ENCODE results near the gene ZRANB1. TPM values are rescaled to one million over a fixed set of nuclear protein-coding genes. Genes with fewer than 3 reads are reported as not detected.

The ZRANB1 gene
- total RNA-seq, 1 donor from 2014 or later: 24.0 TPM

- Mint-ChIP-seq H3K27ac (ENCODE audit: unreplicated experiment) (no peak overlapping the region), H3K4me1 (peaks cover 11% of the 10 kb centered on the region), H3K9me3 (no peaks in the 10 kb centered on the region), H3K36me3 (ENCODE audit: low read depth) (peaks cover 6% of the 10 kb centered on the region), H3K27me3 (ENCODE audit: low read depth) (no peaks in the 10 kb centered on the region), H3K4me3 (no peak overlapping the region)
- no peak for DNase-seq (ENCODE audit: low read depth, low spot score)
- TF ChIP-seq CTCF (conservative IDR thresholded peaks at IDR 0.05): no peak
Observed at GRCh38 chr10:124949543-124949942, 7.6 kb downstream of the ZRANB1 start.

DNA sequence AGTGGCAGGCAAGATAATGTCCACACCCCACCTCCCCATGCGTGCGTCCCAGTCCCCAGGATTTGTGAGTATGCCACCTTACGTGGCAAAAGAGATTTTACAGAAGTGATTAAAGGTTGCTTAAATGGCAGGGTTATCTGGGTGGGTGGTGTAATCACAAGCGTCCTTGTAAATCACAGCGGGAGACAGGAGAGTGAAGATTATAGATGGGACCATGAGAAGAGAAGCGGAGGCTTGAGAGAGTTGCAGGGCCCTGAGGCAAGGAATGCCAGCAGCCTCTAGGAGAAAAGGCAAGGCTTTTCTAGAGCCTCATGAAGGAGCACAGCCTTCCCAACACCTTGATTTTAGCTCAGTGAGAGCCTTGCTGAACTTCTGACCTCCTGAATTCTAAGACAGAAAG lies 10.2 kb downstream of the ZRANB1 start:
- no peak for TF ChIP-seq CTCF (conservative IDR thresholded peaks at IDR 0.05)
- DNase-seq (ENCODE audit: low read depth, low spot score): no peak
- peaks cover 16% of the 10 kb centered on the region for H3K4me1 Mint-ChIP-seq
- no peaks in the 10 kb centered on the region for H3K9me3 Mint-ChIP-seq
- H3K27ac Mint-ChIP-seq (ENCODE audit: unreplicated experiment): no peak overlapping the region
- peaks cover 6% of the 10 kb centered on the region for H3K36me3 Mint-ChIP-seq (ENCODE audit: low read depth)
- H3K27me3 Mint-ChIP-seq (ENCODE audit: low read depth): no peaks in the 10 kb centered on the region
- H3K4me3 Mint-ChIP-seq: no peak overlapping the region

- H3K36me3 Mint-ChIP-seq (ENCODE audit: low read depth): peaks cover 2% of the 10 kb centered on the region
- peaks cover 22% of the 10 kb centered on the region for H3K4me1 Mint-ChIP-seq
- H3K4me3 Mint-ChIP-seq: no peak overlapping the region
- H3K9me3 Mint-ChIP-seq: no peaks in the 10 kb centered on the region
- no peak for TF ChIP-seq CTCF (conservative IDR thresholded peaks at IDR 0.05)
- H3K27ac Mint-ChIP-seq (ENCODE audit: unreplicated experiment): no peak overlapping the region
- H3K27me3 Mint-ChIP-seq (ENCODE audit: low read depth): no peaks in the 10 kb centered on the region
- DNase-seq (ENCODE audit: low read depth, low spot score): no peak
Observed at GRCh38 chr10:124953421-124953820, 11.5 kb downstream of the ZRANB1 start.

GRCh38 chr10:124955243-124955642 lies 13.3 kb downstream of the ZRANB1 start:
- no peak overlapping the region for H3K4me3 Mint-ChIP-seq

DNA sequence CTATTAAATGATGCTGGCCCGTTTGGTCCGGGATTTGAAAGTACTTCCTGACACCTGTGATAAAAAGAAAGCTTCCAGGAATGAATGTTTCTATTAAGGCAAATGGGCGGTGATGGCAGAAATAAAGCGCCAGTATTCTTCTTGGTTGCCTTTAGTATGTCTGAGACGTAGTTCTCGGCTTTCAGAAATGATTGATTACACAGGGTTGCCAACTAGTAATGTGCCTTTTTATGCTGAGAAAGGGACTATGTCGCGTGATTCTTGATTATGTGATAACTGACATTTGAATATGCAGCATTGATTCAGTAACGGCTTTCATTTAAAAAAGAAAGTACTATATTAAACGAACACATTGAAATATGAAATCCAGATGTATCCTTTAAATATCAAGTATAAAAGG lies 13.9 kb downstream of the ZRANB1 start:
- no peak for TF ChIP-seq CTCF (conservative IDR thresholded peaks at IDR 0.05)
- peaks cover 2% of the 10 kb centered on the region for H3K36me3 Mint-ChIP-seq (ENCODE audit: low read depth)
- peaks cover 22% of the 10 kb centered on the region for H3K4me1 Mint-ChIP-seq
- no peak for DNase-seq (ENCODE audit: low read depth, low spot score)
- H3K9me3 Mint-ChIP-seq: no peaks in the 10 kb centered on the region
- no peaks in the 10 kb centered on the region for H3K27me3 Mint-ChIP-seq (ENCODE audit: low read depth)
- H3K4me3 Mint-ChIP-seq: no peak overlapping the region
- H3K27ac Mint-ChIP-seq (ENCODE audit: unreplicated experiment): no peak overlapping the region

More at GRCh38 chr10:124955243-124955642, 13.3 kb downstream of the ZRANB1 start:
- Mint-ChIP-seq H3K27ac (ENCODE audit: unreplicated experiment) (no peak overlapping the region), H3K9me3 (no peaks in the 10 kb centered on the region), H3K4me1 (peaks cover 22% of the 10 kb centered on the region), H3K27me3 (ENCODE audit: low read depth) (no peaks in the 10 kb centered on the region), H3K36me3 (ENCODE audit: low read depth) (peaks cover 2% of the 10 kb centered on the region)
- DNase-seq (ENCODE audit: low read depth, low spot score): no peak
- no peak for TF ChIP-seq CTCF (conservative IDR thresholded peaks at IDR 0.05)

GRCh38 chr10:124956764-124957163 lies 14.8 kb downstream of the ZRANB1 start:
- H3K9me3 Mint-ChIP-seq: no peaks in the 10 kb centered on the region
- TF ChIP-seq CTCF (conservative IDR thresholded peaks at IDR 0.05): no peak
- no peaks in the 10 kb centered on the region for H3K27me3 Mint-ChIP-seq (ENCODE audit: low read depth)
- H3K4me3 Mint-ChIP-seq: no peak overlapping the region
- peaks cover 22% of the 10 kb centered on the region for H3K4me1 Mint-ChIP-seq
- peaks cover 2% of the 10 kb centered on the region for H3K36me3 Mint-ChIP-seq (ENCODE audit: low read depth)
- DNase-seq (ENCODE audit: low read depth, low spot score): no peak
- no peak overlapping the region for H3K27ac Mint-ChIP-seq (ENCODE audit: unreplicated experiment)
